ENCODE data around the gene ANXA4. TPM values are rescaled to one million over a fixed set of nuclear protein-coding genes. Genes with fewer than 3 reads are reported as not detected.
A peak's percentile ranks its signal among the peaks of the same experiment; 100 is the strongest.

ANXA4 gene
- total and polyA plus RNA-seq, 2 of the 13 experiments (the other 11 are each of a cell fraction or from before 2014, with no cell fraction given): 155 to 168 TPM

DNA sequence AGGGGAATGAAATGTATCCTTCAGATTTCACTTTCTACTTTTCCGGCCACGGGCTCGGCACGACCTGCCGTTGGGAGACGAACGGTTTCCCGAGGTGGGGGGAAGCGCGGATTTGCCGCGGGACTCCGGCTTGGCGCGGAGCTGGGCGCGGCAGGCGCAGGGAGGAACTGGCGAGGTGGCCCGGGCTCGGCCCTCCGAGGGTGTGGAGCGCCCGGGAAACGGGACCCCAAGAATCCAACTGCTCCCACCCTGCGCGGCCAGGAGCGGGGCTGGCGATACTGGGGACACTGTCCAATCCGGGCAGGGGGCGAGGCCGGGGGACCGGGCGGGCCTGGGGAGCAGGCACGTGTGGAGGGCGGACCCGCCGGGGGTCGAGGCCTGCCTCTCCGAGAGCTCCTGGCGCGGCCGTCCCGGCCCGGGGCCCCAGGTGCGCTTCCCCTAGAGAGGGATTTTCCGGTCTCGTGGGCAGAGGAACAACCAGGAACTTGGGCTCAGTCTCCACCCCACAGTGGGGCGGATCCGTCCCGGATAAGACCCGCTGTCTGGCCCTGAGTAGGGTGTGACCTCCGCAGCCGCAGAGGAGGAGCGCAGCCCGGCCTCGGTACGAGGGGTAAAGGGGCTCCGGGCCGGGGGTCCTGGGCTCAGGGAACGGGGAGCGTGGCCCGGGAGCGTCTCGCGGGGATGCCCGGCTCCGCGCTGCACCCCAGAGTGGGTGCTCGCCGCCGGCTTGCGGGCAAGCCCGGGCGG, at the start of gene ANXA4 (continued):
- peak; percentile 74 for TF ChIP-seq SALL1 (CRISPR knock-in tag; IDR thresholded peaks at IDR 0.05)
- TF ChIP-seq, protein P1, sequence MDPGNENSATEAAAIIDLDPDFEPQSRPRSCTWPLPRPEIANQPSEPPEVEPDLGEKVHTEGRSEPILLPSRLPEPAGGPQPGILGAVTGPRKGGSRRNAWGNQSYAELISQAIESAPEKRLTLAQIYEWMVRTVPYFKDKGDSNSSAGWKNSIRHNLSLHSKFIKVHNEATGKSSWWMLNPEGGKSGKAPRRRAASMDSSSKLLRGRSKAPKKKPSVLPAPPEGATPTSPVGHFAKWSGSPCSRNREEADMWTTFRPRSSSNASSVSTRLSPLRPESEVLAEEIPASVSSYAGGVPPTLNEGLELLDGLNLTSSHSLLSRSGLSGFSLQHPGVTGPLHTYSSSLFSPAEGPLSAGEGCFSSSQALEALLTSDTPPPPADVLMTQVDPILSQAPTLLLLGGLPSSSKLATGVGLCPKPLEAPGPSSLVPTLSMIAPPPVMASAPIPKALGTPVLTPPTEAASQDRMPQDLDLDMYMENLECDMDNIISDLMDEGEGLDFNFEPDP (CRISPR knock-in tag; conservative IDR thresholded peaks at IDR 0.05): peak; percentile 99
- TF ChIP-seq ZNF678 (CRISPR knock-in tag; IDR thresholded peaks at IDR 0.05): peak; percentile 95
- TF ChIP-seq ZNF282 (IDR thresholded peaks at IDR 0.05; ENCODE audit: partially characterized antibody): no peak
- TF ChIP-seq ZNF446 (CRISPR knock-in tag; IDR thresholded peaks at IDR 0.05): peak; percentile 78
- TF ChIP-seq MTA1 (CRISPR knock-in tag; IDR thresholded peaks at IDR 0.05; ENCODE audit: borderline replicate concordance): peak; percentile 96
- peak; percentile 76; the same call in 1 of the 2 replicates for TF ChIP-seq PAWR (CRISPR knock-in tag; IDR thresholded peaks at IDR 0.05; ENCODE audit: borderline replicate concordance)
- no peak for TF ChIP-seq POLR2AphosphoS2 (IDR thresholded peaks at IDR 0.05; ENCODE audit: low read depth, low read length)
- TF ChIP-seq KDM3A (CRISPR knock-in tag; IDR thresholded peaks at IDR 0.05; ENCODE audit: low read depth): peak; percentile 69; the same call in 1 of the 2 replicates
- TF ChIP-seq SMAD1 (CRISPR knock-in tag; IDR thresholded peaks at IDR 0.05; ENCODE audit: borderline replicate concordance, low read depth): peak; percentile 52; the same call in 1 of the 2 replicates
- TF ChIP-seq, protein P2, sequence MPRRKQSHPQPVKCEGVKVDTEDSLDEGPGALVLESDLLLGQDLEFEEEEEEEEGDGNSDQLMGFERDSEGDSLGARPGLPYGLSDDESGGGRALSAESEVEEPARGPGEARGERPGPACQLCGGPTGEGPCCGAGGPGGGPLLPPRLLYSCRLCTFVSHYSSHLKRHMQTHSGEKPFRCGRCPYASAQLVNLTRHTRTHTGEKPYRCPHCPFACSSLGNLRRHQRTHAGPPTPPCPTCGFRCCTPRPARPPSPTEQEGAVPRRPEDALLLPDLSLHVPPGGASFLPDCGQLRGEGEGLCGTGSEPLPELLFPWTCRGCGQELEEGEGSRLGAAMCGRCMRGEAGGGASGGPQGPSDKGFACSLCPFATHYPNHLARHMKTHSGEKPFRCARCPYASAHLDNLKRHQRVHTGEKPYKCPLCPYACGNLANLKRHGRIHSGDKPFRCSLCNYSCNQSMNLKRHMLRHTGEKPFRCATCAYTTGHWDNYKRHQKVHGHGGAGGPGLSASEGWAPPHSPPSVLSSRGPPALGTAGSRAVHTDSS (CRISPR knock-in tag; conservative IDR thresholded peaks at IDR 0.05): no peak
- peak; percentile 49; the same call in 1 of the 2 replicates for TF ChIP-seq REPIN1 (CRISPR knock-in tag; IDR thresholded peaks at IDR 0.05; ENCODE audit: borderline replicate concordance, low read depth)
- TF ChIP-seq ZNF569 (CRISPR knock-in tag; IDR thresholded peaks at IDR 0.05; ENCODE audit: borderline replicate concordance): no peak
- peak; percentile 87 for TF ChIP-seq PTBP1 (IDR thresholded peaks at IDR 0.05; ENCODE audit: low read depth, low read length, poor library complexity, severe bottlenecking)
- peak; percentile 25; the same call in 1 of the 2 replicates for TF ChIP-seq ZNF329 (CRISPR knock-in tag; IDR thresholded peaks at IDR 0.05; ENCODE audit: low read depth)
- TF ChIP-seq ZNF263 (CRISPR knock-in tag; IDR thresholded peaks at IDR 0.05): no peak; the same call in 1 of the 2 replicates
- TF ChIP-seq ZNF577 (CRISPR knock-in tag; IDR thresholded peaks at IDR 0.05; ENCODE audit: borderline replicate concordance, low read depth): no peak
- no peak for TF ChIP-seq RXRB (CRISPR knock-in tag; IDR thresholded peaks at IDR 0.05; ENCODE audit: borderline replicate concordance)
- TF ChIP-seq HDAC6 (IDR thresholded peaks at IDR 0.05; ENCODE audit: low read depth, low read length): no peak; the same call in 1 of the 2 replicates

Data from HepG2 (cell line).